IMR-90 (cell line): ENCODE results near the gene MROH7.

Experiments used
- BHLHE40 ChIP-seq: fragments of 150-350 bp; IDR thresholded peaks from 2 replicates; pipeline ENCODE4 v1.6.1; 2016; ENCODE audit warnings: mild to moderate bottlenecking, low read depth, low read length
- CTCF ChIP-seq: conservative IDR thresholded peaks from 2 replicates; pipeline ENCODE4 v1.5.1; 2012; ENCODE audit warnings: mild to moderate bottlenecking, low read depth, low read length, improper control_type of control experiment
- ELK1 ChIP-seq: fragments of 150-350 bp; IDR thresholded peaks from 2 replicates; pipeline ENCODE4 v1.6.1; 2016; ENCODE audit warnings: low read depth, mild to moderate bottlenecking, low read length, moderate library complexity, borderline replicate concordance
- MAZ ChIP-seq: IDR thresholded peaks from 2 replicates; pipeline ENCODE4 v1.6.1; 2012; ENCODE audit warnings: low read depth, mild to moderate bottlenecking, low read length, improper control_type of control experiment, moderate library complexity, borderline replicate concordance
- MXI1 ChIP-seq: IDR thresholded peaks from 2 replicates; pipeline ENCODE4 v1.6.1; 2012; ENCODE audit warnings: low read depth, mild to moderate bottlenecking, low read length, moderate library complexity, borderline replicate concordance
- NFE2L2 ChIP-seq: fragments of 150-350 bp; IDR thresholded peaks from 2 replicates; pipeline ENCODE4 v1.6.1; 2016; ENCODE audit warnings: low read depth, mild to moderate bottlenecking, low read length
- POLR2A ChIP-seq: IDR thresholded peaks from 2 replicates; pipeline ENCODE4 v1.6.1; 2012; ENCODE audit warnings: mild to moderate bottlenecking, low read depth, low read length
- RCOR1 ChIP-seq: IDR thresholded peaks from 2 replicates; pipeline ENCODE4 v1.6.1; 2012; ENCODE audit warnings: mild to moderate bottlenecking, low read length, improper control_type of control experiment; ENCODE audit not compliant: insufficient replicate concordance
- SMC3 ChIP-seq: fragments of 150-350 bp; IDR thresholded peaks from 2 replicates; pipeline ENCODE4 v1.6.1; 2016; ENCODE audit warnings: low read depth, mild to moderate bottlenecking, antibody characterized with exemption, low read length, moderate library complexity
- USF2 ChIP-seq: fragments of 150-350 bp; IDR thresholded peaks from 2 replicates; pipeline ENCODE4 v1.6.1; 2017; ENCODE audit warnings: mild to moderate bottlenecking, antibody characterized with exemption, low read length, low read depth

GRCh38 chr1:54683453-54683852 is 41.9 kb downstream of the MROH7 start:
- no peak for TF ChIP-seq CTCF
- TF ChIP-seq BHLHE40: no peak
- no peak for TF ChIP-seq ELK1
- TF ChIP-seq USF2: no peak
- no peak for TF ChIP-seq POLR2A
- TF ChIP-seq SMC3: no peak
- no peak for TF ChIP-seq MAZ
- TF ChIP-seq RCOR1: no peak
- no peak for TF ChIP-seq MXI1
- TF ChIP-seq NFE2L2: no peak
